CD4-positive, alpha-beta T cell treated with Interleukin-15 for 1 hour (primary cell): ENCODE measurements around the gene SPATA3.

Experiments used
- DNase-seq: peaks from one replicate; pipeline ENCODE4 v3.0.0-alpha.2; 2020

The SPATA3 gene

GRCh38 chr2:231032575-231033140 lies 36.7 kb downstream of the SPATA3 start:
- DNase-seq, result no peak

- no peak for DNase-seq
Measured at GRCh38 chr2:231033147-231034132, 37.5 kb downstream of the SPATA3 start.

- no peak for DNase-seq
Measured at GRCh38 chr2:231034291-231034882, 38.5 kb downstream of the SPATA3 start.

GRCh38 chr2:231036131-231036530 lies 40.2 kb downstream of the SPATA3 start:
- no peak for DNase-seq

GRCh38 chr2:231036578-231037106 lies 40.7 kb downstream of the SPATA3 start:
- no peak for DNase-seq

- no peak for DNase-seq
Measured at GRCh38 chr2:231037202-231037730, 41.3 kb downstream of the SPATA3 start, which contains the start of gene C2orf72. Gene C2orf72, plus strand, starts transcription at chr2:231037523. Its CDS starts 43 bp downstream, at chr2:231037566.

- no peak for DNase-seq
Measured at GRCh38 chr2:231037731-231038482, 42.0 kb downstream of the SPATA3 start.

- no peak for DNase-seq
Measured at GRCh38 chr2:231038483-231039293, 42.8 kb downstream of the SPATA3 start.

GRCh38 chr2:231039294-231039664 lies 43.4 kb downstream of the SPATA3 start:
- DNase-seq, result no peak

- no peak for DNase-seq
Measured at GRCh38 chr2:231039821-231040364, 44.0 kb downstream of the SPATA3 start.

- DNase-seq, result no peak
Measured at GRCh38 chr2:231041061-231041689, 45.3 kb downstream of the SPATA3 start.

- no peak for DNase-seq
Measured at GRCh38 chr2:231043796-231044195, 47.9 kb downstream of the SPATA3 start.

GRCh38 chr2:231046916-231047273 lies 51.0 kb downstream of the SPATA3 start:
- no peak for DNase-seq

- no peak for DNase-seq
Measured at GRCh38 chr2:231047274-231047922, 51.5 kb downstream of the SPATA3 start.

- no peak for DNase-seq
Measured at GRCh38 chr2:231047923-231048915, 52.3 kb downstream of the SPATA3 start.

- no peak for DNase-seq
Measured at GRCh38 chr2:231049286-231050017, 53.5 kb downstream of the SPATA3 start.

GRCh38 chr2:231050018-231050901 lies 54.3 kb downstream of the SPATA3 start:
- no peak for DNase-seq
